DND-41 (cell line): ENCODE data around the gene EDNRB.

Source experiments
- CTCF ChIP-seq: IDR thresholded peaks from 2 replicates; pipeline ENCODE4 v1.5.1; 2012; ENCODE audit warnings: borderline replicate concordance, low read length, moderate library complexity, mild to moderate bottlenecking; ENCODE audit not compliant: poor library complexity, severe bottlenecking; ENCODE audit errors: extremely low read depth
- EZH2 ChIP-seq: IDR thresholded peaks from 3 replicates; pipeline ENCODE4 v1.6.1; 2012; ENCODE audit warnings: borderline replicate concordance, low read depth, mild to moderate bottlenecking, moderate library complexity, low read length, inconsistent platforms; ENCODE audit not compliant: severe bottlenecking

- TF ChIP-seq CTCF, result no peak
- TF ChIP-seq EZH2, result no peak
Measured at GRCh38 chr13:77966671-77967070, 48.0 kb upstream of the EDNRB start.
